Hepatocyte (in vitro differentiated cells): ENCODE measurements around the gene FKBP6.
"Not testable (repeated sequence)": the region's sequence is repeated elsewhere in the genome, so short reads cannot be mapped to it uniquely, and the experiment has no call there.

ENCODE experiments used
- CTCF ChIP-seq: fragments of 200-600 bp; sonication (generic); IDR thresholded peaks from 2 replicates; pipeline ENCODE4 v1.5.1; 2016; ENCODE audit warnings: antibody characterized with exemption, mild to moderate bottlenecking; ENCODE audit not compliant: poor library complexity
- EZH2 ChIP-seq: fragments of 200-600 bp; sonication (generic); IDR thresholded peaks from 2 replicates; pipeline ENCODE4 v1.6.1; 2016; ENCODE audit warnings: antibody characterized with exemption, mild to moderate bottlenecking, borderline replicate concordance

GRCh38 chr7:73297235-73297634, 30.7 kb upstream of the FKBP6 start:
- TF ChIP-seq CTCF, EZH2: not testable (repeated sequence)
